ENCODE measurements around the gene SETD2.
"Not testable (repeated sequence)": the region's sequence is repeated elsewhere in the genome, so short reads cannot be mapped to it uniquely, and the experiment has no call there.

SETD2 gene

GRCh38 chr3:47180011-47180410, 16.1 kb upstream of the SETD2 start:
- H3K9ac ChIP-seq (ENCODE audit: low read length); H3K27me3 ChIP-seq (ENCODE audit: control insufficient read depth, insufficient read depth, low read length); H3K27ac ChIP-seq (ENCODE audit: low read length); H3K9me3 ChIP-seq (ENCODE audit: control insufficient read depth, low read depth, low read length); H3K36me3 ChIP-seq (ENCODE audit: control insufficient read depth, low read depth, low read length); H3K4me3 ChIP-seq (ENCODE audit: low read length); H3K4me1 ChIP-seq (ENCODE audit: control insufficient read depth, low read depth, low read length): not testable (repeated sequence)

- no peak overlapping the region for H3K27ac ChIP-seq (ENCODE audit: low read length)
- H3K9me3 ChIP-seq (ENCODE audit: control insufficient read depth, low read depth, low read length) = no peaks in the 10 kb centered on the region
- no peaks in the 10 kb centered on the region for H3K27me3 ChIP-seq (ENCODE audit: control insufficient read depth, insufficient read depth, low read length)
Measured at GRCh38 chr3:47176582-47176981, 12.7 kb upstream of the SETD2 start.

GRCh38 chr3:47163169-47164006, 525 bp downstream of the SETD2 start:
- H3K4me1 ChIP-seq (ENCODE audit: control insufficient read depth, low read depth, low read length) = peaks cover 18% of the 10 kb centered on the region
- H3K27me3 ChIP-seq (ENCODE audit: control insufficient read depth, insufficient read depth, low read length) = no peaks in the 10 kb centered on the region
- H3K27ac ChIP-seq (ENCODE audit: low read length) = peak overlapping the region; percentile 71
- H3K9ac ChIP-seq (ENCODE audit: low read length) = peak overlapping the region; percentile 93
- no peaks in the 10 kb centered on the region for H3K36me3 ChIP-seq (ENCODE audit: control insufficient read depth, low read depth, low read length)
- H3K9me3 ChIP-seq (ENCODE audit: control insufficient read depth, low read depth, low read length) = no peaks in the 10 kb centered on the region
- H3K4me3 ChIP-seq (ENCODE audit: low read length) = peak overlapping the region; percentile 97

More at GRCh38 chr3:47176582-47176981, 12.7 kb upstream of the SETD2 start:
- Histone ChIP-seq H3K9ac (ENCODE audit: low read length) (no peak overlapping the region), H3K4me1 (ENCODE audit: control insufficient read depth, low read depth, low read length) (no peaks in the 10 kb centered on the region), H3K36me3 (ENCODE audit: control insufficient read depth, low read depth, low read length) (peaks cover 3% of the 10 kb centered on the region), H3K4me3 (ENCODE audit: low read length) (no peak overlapping the region)

GRCh38 chr3:47162697-47163168, 1.2 kb downstream of the SETD2 start:
- peak overlapping the region; percentile 71 for H3K27ac ChIP-seq (ENCODE audit: low read length)
- H3K9ac ChIP-seq (ENCODE audit: low read length) = peak overlapping the region; percentile 93
- peaks cover 18% of the 10 kb centered on the region for H3K4me1 ChIP-seq (ENCODE audit: control insufficient read depth, low read depth, low read length)
- no peaks in the 10 kb centered on the region for H3K27me3 ChIP-seq (ENCODE audit: control insufficient read depth, insufficient read depth, low read length)
- H3K9me3 ChIP-seq (ENCODE audit: control insufficient read depth, low read depth, low read length) = no peaks in the 10 kb centered on the region
- peak overlapping the region; percentile 97 for H3K4me3 ChIP-seq (ENCODE audit: low read length)
- H3K36me3 ChIP-seq (ENCODE audit: control insufficient read depth, low read depth, low read length) = no peaks in the 10 kb centered on the region

GRCh38 chr3:47161983-47162696, 1.8 kb downstream of the SETD2 start:
- H3K4me1 ChIP-seq (ENCODE audit: control insufficient read depth, low read depth, low read length) = peaks cover 18% of the 10 kb centered on the region
- H3K27ac ChIP-seq (ENCODE audit: low read length) = no peak overlapping the region
- no peaks in the 10 kb centered on the region for H3K27me3 ChIP-seq (ENCODE audit: control insufficient read depth, insufficient read depth, low read length)
- H3K9me3 ChIP-seq (ENCODE audit: control insufficient read depth, low read depth, low read length) = no peaks in the 10 kb centered on the region
- no peaks in the 10 kb centered on the region for H3K36me3 ChIP-seq (ENCODE audit: control insufficient read depth, low read depth, low read length)
- peak overlapping the region; percentile 93 for H3K9ac ChIP-seq (ENCODE audit: low read length)
- peak overlapping the region; percentile 97 for H3K4me3 ChIP-seq (ENCODE audit: low read length)

GRCh38 chr3:47159820-47160219, 4.1 kb downstream of the SETD2 start:
- no peak overlapping the region for H3K9ac ChIP-seq (ENCODE audit: low read length)
- H3K36me3 ChIP-seq (ENCODE audit: control insufficient read depth, low read depth, low read length) = no peaks in the 10 kb centered on the region
- H3K4me1 ChIP-seq (ENCODE audit: control insufficient read depth, low read depth, low read length) = peaks cover 11% of the 10 kb centered on the region
- no peaks in the 10 kb centered on the region for H3K27me3 ChIP-seq (ENCODE audit: control insufficient read depth, insufficient read depth, low read length)
- H3K4me3 ChIP-seq (ENCODE audit: low read length) = no peak overlapping the region
- no peaks in the 10 kb centered on the region for H3K9me3 ChIP-seq (ENCODE audit: control insufficient read depth, low read depth, low read length)
- no peak overlapping the region for H3K27ac ChIP-seq (ENCODE audit: low read length)

- no peaks in the 10 kb centered on the region for H3K27me3 ChIP-seq (ENCODE audit: control insufficient read depth, insufficient read depth, low read length)
- H3K9ac ChIP-seq (ENCODE audit: low read length) = no peak overlapping the region
- H3K4me3 ChIP-seq (ENCODE audit: low read length) = no peak overlapping the region
- peaks cover 11% of the 10 kb centered on the region for H3K4me1 ChIP-seq (ENCODE audit: control insufficient read depth, low read depth, low read length)
- H3K27ac ChIP-seq (ENCODE audit: low read length) = no peak overlapping the region
- no peaks in the 10 kb centered on the region for H3K36me3 ChIP-seq (ENCODE audit: control insufficient read depth, low read depth, low read length)
- no peaks in the 10 kb centered on the region for H3K9me3 ChIP-seq (ENCODE audit: control insufficient read depth, low read depth, low read length)
Measured at GRCh38 chr3:47158208-47158607, 5.7 kb downstream of the SETD2 start.

GRCh38 chr3:47156396-47156795, 7.5 kb downstream of the SETD2 start:
- H3K4me1 ChIP-seq (ENCODE audit: control insufficient read depth, low read depth, low read length) = peaks cover 10% of the 10 kb centered on the region
- H3K4me3 ChIP-seq (ENCODE audit: low read length) = no peak overlapping the region
- H3K27ac ChIP-seq (ENCODE audit: low read length) = no peak overlapping the region

GRCh38 chr3:47152578-47152977, 11.3 kb downstream of the SETD2 start:
- Histone ChIP-seq H3K27me3 (ENCODE audit: control insufficient read depth, insufficient read depth, low read length) (no peaks in the 10 kb centered on the region), H3K36me3 (ENCODE audit: control insufficient read depth, low read depth, low read length) (no peaks in the 10 kb centered on the region), H3K9me3 (ENCODE audit: control insufficient read depth, low read depth, low read length) (no peaks in the 10 kb centered on the region), H3K4me1 (ENCODE audit: control insufficient read depth, low read depth, low read length) (peaks cover 6% of the 10 kb centered on the region), H3K9ac (ENCODE audit: low read length) (no peak overlapping the region), H3K4me3 (ENCODE audit: low read length) (no peak overlapping the region), H3K27ac (ENCODE audit: low read length) (no peak overlapping the region)

More at GRCh38 chr3:47156396-47156795, 7.5 kb downstream of the SETD2 start:
- H3K36me3 ChIP-seq (ENCODE audit: control insufficient read depth, low read depth, low read length) = no peaks in the 10 kb centered on the region
- no peaks in the 10 kb centered on the region for H3K27me3 ChIP-seq (ENCODE audit: control insufficient read depth, insufficient read depth, low read length)
- no peak overlapping the region for H3K9ac ChIP-seq (ENCODE audit: low read length)
- H3K9me3 ChIP-seq (ENCODE audit: control insufficient read depth, low read depth, low read length) = no peaks in the 10 kb centered on the region

- Histone ChIP-seq H3K9ac (ENCODE audit: low read length) (no peak overlapping the region), H3K27me3 (ENCODE audit: control insufficient read depth, insufficient read depth, low read length) (no peaks in the 10 kb centered on the region), H3K36me3 (ENCODE audit: control insufficient read depth, low read depth, low read length) (no peaks in the 10 kb centered on the region), H3K9me3 (ENCODE audit: control insufficient read depth, low read depth, low read length) (no peaks in the 10 kb centered on the region), H3K4me3 (ENCODE audit: low read length) (no peak overlapping the region), H3K27ac (ENCODE audit: low read length) (no peak overlapping the region), H3K4me1 (ENCODE audit: control insufficient read depth, low read depth, low read length) (peaks cover 6% of the 10 kb centered on the region)
Measured at GRCh38 chr3:47151836-47152235, 12.1 kb downstream of the SETD2 start.

GRCh38 chr3:47149339-47149933, 14.5 kb downstream of the SETD2 start:
- Histone ChIP-seq H3K9me3 (ENCODE audit: control insufficient read depth, low read depth, low read length) (no peaks in the 10 kb centered on the region), H3K4me1 (ENCODE audit: control insufficient read depth, low read depth, low read length) (peaks cover 6% of the 10 kb centered on the region), H3K9ac (ENCODE audit: low read length) (no peak overlapping the region), H3K27ac (ENCODE audit: low read length) (no peak overlapping the region), H3K36me3 (ENCODE audit: control insufficient read depth, low read depth, low read length) (no peaks in the 10 kb centered on the region), H3K27me3 (ENCODE audit: control insufficient read depth, insufficient read depth, low read length) (no peaks in the 10 kb centered on the region), H3K4me3 (ENCODE audit: low read length) (no peak overlapping the region)

Measured in iPS-18a (cell line).